ENCODE results near the gene FGD5. TPM values are rescaled to one million over a fixed set of nuclear protein-coding genes. Genes with fewer than 3 reads are reported as not detected.

The FGD5 gene
- total and polyA plus RNA-seq, 9 of the 15 experiments (the other 6 are each of a cell fraction or from before 2014, with no cell fraction given) = 0.18 TPM; not detected in 8

DNA sequence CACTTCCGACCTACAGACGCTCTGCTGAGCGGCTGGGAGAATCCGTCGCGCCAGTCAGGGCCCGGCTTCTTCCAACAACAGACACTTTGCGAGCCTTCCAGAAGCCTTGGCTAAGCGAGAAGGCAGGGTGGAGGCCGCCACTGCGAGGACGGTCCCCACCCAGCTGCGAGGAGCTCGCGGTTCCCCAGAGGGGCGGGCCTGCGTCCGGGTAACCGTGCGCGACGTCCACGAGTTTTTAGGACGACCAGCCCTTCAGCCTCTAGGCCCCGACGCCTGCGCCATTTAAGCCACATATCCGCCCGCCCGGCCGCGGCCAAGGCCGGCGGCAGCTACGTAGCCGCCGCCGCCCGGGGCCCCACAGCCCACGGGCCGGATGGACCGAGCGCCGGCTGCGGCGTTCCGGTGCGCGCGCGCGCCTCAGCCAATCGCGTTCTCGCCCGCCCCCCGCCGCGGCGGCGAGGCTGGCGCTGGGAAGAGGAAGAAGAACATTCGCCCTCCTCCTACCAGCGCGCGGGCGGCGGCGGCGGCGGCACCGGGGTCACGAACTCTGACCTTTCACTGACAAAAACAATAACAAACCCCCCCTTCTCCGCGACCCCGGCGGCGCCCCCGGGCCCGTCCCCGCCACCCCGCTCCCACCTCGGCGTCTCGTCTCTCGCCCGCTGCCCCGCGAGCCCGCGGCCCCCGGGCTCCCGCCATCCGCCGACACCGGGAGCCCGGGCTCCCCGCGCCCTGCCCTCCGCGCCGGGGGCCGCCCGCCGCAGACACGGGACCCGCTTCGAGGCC lies 128.5 kb downstream of the FGD5 start, which contains the start of gene NR2C2 (continued):
- TF ChIP-seq, protein P1, sequence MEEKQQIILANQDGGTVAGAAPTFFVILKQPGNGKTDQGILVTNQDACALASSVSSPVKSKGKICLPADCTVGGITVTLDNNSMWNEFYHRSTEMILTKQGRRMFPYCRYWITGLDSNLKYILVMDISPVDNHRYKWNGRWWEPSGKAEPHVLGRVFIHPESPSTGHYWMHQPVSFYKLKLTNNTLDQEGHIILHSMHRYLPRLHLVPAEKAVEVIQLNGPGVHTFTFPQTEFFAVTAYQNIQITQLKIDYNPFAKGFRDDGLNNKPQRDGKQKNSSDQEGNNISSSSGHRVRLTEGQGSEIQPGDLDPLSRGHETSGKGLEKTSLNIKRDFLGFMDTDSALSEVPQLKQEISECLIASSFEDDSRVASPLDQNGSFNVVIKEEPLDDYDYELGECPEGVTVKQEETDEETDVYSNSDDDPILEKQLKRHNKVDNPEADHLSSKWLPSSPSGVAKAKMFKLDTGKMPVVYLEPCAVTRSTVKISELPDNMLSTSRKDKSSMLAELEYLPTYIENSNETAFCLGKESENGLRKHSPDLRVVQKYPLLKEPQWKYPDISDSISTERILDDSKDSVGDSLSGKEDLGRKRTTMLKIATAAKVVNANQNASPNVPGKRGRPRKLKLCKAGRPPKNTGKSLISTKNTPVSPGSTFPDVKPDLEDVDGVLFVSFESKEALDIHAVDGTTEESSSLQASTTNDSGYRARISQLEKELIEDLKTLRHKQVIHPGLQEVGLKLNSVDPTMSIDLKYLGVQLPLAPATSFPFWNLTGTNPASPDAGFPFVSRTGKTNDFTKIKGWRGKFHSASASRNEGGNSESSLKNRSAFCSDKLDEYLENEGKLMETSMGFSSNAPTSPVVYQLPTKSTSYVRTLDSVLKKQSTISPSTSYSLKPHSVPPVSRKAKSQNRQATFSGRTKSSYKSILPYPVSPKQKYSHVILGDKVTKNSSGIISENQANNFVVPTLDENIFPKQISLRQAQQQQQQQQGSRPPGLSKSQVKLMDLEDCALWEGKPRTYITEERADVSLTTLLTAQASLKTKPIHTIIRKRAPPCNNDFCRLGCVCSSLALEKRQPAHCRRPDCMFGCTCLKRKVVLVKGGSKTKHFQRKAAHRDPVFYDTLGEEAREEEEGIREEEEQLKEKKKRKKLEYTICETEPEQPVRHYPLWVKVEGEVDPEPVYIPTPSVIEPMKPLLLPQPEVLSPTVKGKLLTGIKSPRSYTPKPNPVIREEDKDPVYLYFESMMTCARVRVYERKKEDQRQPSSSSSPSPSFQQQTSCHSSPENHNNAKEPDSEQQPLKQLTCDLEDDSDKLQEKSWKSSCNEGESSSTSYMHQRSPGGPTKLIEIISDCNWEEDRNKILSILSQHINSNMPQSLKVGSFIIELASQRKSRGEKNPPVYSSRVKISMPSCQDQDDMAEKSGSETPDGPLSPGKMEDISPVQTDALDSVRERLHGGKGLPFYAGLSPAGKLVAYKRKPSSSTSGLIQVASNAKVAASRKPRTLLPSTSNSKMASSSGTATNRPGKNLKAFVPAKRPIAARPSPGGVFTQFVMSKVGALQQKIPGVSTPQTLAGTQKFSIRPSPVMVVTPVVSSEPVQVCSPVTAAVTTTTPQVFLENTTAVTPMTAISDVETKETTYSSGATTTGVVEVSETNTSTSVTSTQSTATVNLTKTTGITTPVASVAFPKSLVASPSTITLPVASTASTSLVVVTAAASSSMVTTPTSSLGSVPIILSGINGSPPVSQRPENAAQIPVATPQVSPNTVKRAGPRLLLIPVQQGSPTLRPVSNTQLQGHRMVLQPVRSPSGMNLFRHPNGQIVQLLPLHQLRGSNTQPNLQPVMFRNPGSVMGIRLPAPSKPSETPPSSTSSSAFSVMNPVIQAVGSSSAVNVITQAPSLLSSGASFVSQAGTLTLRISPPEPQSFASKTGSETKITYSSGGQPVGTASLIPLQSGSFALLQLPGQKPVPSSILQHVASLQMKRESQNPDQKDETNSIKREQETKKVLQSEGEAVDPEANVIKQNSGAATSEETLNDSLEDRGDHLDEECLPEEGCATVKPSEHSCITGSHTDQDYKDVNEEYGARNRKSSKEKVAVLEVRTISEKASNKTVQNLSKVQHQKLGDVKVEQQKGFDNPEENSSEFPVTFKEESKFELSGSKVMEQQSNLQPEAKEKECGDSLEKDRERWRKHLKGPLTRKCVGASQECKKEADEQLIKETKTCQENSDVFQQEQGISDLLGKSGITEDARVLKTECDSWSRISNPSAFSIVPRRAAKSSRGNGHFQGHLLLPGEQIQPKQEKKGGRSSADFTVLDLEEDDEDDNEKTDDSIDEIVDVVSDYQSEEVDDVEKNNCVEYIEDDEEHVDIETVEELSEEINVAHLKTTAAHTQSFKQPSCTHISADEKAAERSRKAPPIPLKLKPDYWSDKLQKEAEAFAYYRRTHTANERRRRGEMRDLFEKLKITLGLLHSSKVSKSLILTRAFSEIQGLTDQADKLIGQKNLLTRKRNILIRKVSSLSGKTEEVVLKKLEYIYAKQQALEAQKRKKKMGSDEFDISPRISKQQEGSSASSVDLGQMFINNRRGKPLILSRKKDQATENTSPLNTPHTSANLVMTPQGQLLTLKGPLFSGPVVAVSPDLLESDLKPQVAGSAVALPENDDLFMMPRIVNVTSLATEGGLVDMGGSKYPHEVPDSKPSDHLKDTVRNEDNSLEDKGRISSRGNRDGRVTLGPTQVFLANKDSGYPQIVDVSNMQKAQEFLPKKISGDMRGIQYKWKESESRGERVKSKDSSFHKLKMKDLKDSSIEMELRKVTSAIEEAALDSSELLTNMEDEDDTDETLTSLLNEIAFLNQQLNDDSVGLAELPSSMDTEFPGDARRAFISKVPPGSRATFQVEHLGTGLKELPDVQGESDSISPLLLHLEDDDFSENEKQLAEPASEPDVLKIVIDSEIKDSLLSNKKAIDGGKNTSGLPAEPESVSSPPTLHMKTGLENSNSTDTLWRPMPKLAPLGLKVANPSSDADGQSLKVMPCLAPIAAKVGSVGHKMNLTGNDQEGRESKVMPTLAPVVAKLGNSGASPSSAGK (IDR thresholded peaks at IDR 0.05) = peak; percentile 41; the same call in 1 of the 2 replicates
- no peak for TF ChIP-seq ZNF274 (IDR thresholded peaks at IDR 0.05; ENCODE audit: borderline replicate concordance, low read depth, low read length)
- TF ChIP-seq NR2C2 (CRISPR knock-in tag; IDR thresholded peaks at IDR 0.05) = peak; percentile 95
- TF ChIP-seq NR2C2 (tag; IDR thresholded peaks at IDR 0.05) = no peak
- TF ChIP-seq FUS (optimal IDR thresholded peaks at IDR 0.05; ENCODE audit: low read depth, low read length) = peak; percentile 7
- 0 out of 2 replicates have a peak, but pooled peaks have one; percentile 74 for TF ChIP-seq ERF (CRISPR knock-in tag; IDR thresholded peaks at IDR 0.05)
- TF ChIP-seq, protein P2, sequence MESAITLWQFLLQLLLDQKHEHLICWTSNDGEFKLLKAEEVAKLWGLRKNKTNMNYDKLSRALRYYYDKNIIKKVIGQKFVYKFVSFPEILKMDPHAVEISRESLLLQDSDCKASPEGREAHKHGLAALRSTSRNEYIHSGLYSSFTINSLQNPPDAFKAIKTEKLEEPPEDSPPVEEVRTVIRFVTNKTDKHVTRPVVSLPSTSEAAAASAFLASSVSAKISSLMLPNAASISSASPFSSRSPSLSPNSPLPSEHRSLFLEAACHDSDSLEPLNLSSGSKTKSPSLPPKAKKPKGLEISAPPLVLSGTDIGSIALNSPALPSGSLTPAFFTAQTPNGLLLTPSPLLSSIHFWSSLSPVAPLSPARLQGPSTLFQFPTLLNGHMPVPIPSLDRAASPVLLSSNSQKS (CRISPR knock-in tag; IDR thresholded peaks at IDR 0.05) = no peak
- TF ChIP-seq SLC30A9 (CRISPR knock-in tag; IDR thresholded peaks at IDR 0.05) = no peak
- TF ChIP-seq GTF2F1 (IDR thresholded peaks at IDR 0.05; ENCODE audit: low read depth, low read length) = 0 out of 2 replicates have a peak, but pooled peaks have one; percentile 46

Data from K562 (cell line).